HCT116 (cell line): Measurements from ENCODE around the gene VPS11. TPM values are rescaled to one million over a fixed set of nuclear protein-coding genes. Genes with fewer than 3 reads are reported as not detected.

Source experiments
- ATAC-seq: fragments of 200-7000 bp; cut with Tn5 transposase; 2 replicates; pipeline ENCODE4 v1.9.1; 2020; ENCODE audit warnings: mild to moderate bottlenecking, moderate library complexity
- BruUV-seq: library from RNA; stranded (reverse); fragments of 400-500 nt; replicated peaks from 2 replicates; lab custom pipeline; 2021; lab: Mats Ljungman, UMichigan
- CTCF ChIA-PET: fragments of 300-600 bp; sonication (Branson Sonifier 250); formaldehyde crosslinking; loops from one replicate; lab custom pipeline; 2021; ENCODE audit warnings: antibody characterized with exemption; lab: Charles Lee
- POLR2A ChIA-PET: fragments of 300-600, 350-600 bp; sonication (Branson Sonifier 250); formaldehyde crosslinking; loops from one replicate; lab custom pipeline; 2021; ENCODE audit warnings: antibody characterized with exemption; lab: Charles Lee
- RAD21 ChIA-PET, 2 experiments: fragments of 300-600 bp; sonication (Branson Sonifier 250); formaldehyde crosslinking; loops; one replicate each; lab custom pipeline; 2023; ENCODE audit warnings: low total read pairs in 2 of 2; ENCODE audit not compliant: uncharacterized antibody in 2 of 2, unreplicated experiment in 2 of 2, low non-redundant PET in 1 of 2; lab: Charles Lee
- DNase-seq: peaks from one replicate; pipeline ENCODE4 v3.0.0-alpha.2; 2010; ENCODE audit warnings: low read depth, low spot score
- H2AFZ ChIP-seq: fragments of 200-600 bp; shearing (Covaris generic), sonication (generic); 2 replicates; pipeline ENCODE4 v1.6.1; 2017; ENCODE audit warnings: low read depth, mixed run types, mixed read lengths, antibody characterized with exemption, low read length; ENCODE audit not compliant: poor library complexity, severe bottlenecking
- H3K27ac ChIP-seq: 2 replicates; pipeline ENCODE4 v1.5.1; 2012; ENCODE audit warnings: low read depth, low read length
- H3K27me3 ChIP-seq: fragments of 200-600 bp; sonication (generic); 2 replicates; pipeline ENCODE4 v1.6.1; 2016; ENCODE audit warnings: mixed run types, low read length, mixed read lengths; ENCODE audit not compliant: insufficient read depth
- H3K36me3 ChIP-seq, 2 experiments: fragments of 200-500 bp in 1 of 2; fragments of 200-600 bp in 1 of 2; sonication (Bioruptor generic) in 1 of 2; sonication (generic) in 1 of 2; 2 replicates each; pipeline versions ENCODE4 v1.5.1 to v1.6.1; 2014 to 2016; ENCODE audit warnings: low read length in 2 of 2, inconsistent platforms in 1 of 2, mixed read lengths in 1 of 2, mixed run types in 1 of 2; ENCODE audit not compliant: insufficient read depth in 2 of 2, control insufficient read depth in 1 of 2
- H3K4me1 ChIP-seq, 2 experiments: fragments of 200-600 bp in 1 of 2; sonication (generic) in 1 of 2; 2 replicates each; pipeline versions ENCODE4 v1.5.1 to v1.6.1; 2012 to 2017; ENCODE audit warnings: low read length in 2 of 2, inconsistent platforms in 1 of 2, mild to moderate bottlenecking in 1 of 2, mixed read lengths in 1 of 2, mixed run types in 1 of 2, moderate library complexity in 1 of 2; ENCODE audit not compliant: insufficient read depth in 2 of 2, control insufficient read depth in 1 of 2
- H3K4me2 ChIP-seq: fragments of 200-600 bp; sonication (generic); 2 replicates; pipeline ENCODE4 v1.6.1; 2017; ENCODE audit warnings: mixed run types, low read length, mixed read lengths
- H3K4me3 ChIP-seq, 2 experiments: fragments of 200-600 bp in 1 of 2; sonication (generic) in 1 of 2; replicated peaks in 1 of 2; 2 replicates each; pipeline ENCODE4 v1.5.1; 2011 to 2016; ENCODE audit warnings: low read length in 2 of 2, control low read depth in 1 of 2, low read depth in 1 of 2, mild to moderate bottlenecking in 1 of 2, mixed read lengths in 1 of 2, mixed run types in 1 of 2
- H3K79me2 ChIP-seq: fragments of 200-600 bp; sonication (generic); 2 replicates; pipeline ENCODE4 v1.6.1; 2017; ENCODE audit warnings: mild to moderate bottlenecking, mixed run types, low read length, moderate library complexity, mixed read lengths; ENCODE audit not compliant: insufficient read depth
- H3K9ac ChIP-seq: fragments of 200-600 bp; sonication (generic); 2 replicates; pipeline ENCODE4 v1.6.1; 2016; ENCODE audit warnings: low read length, mixed read lengths
- H3K9me2 ChIP-seq: fragments of 200-600 bp; sonication (generic), shearing (Covaris generic); 2 replicates; pipeline ENCODE4 v1.6.1; 2017; ENCODE audit warnings: mixed run types, mild to moderate bottlenecking, moderate library complexity; ENCODE audit not compliant: insufficient read depth
- H3K9me3 ChIP-seq, 2 experiments: fragments of 200-500 bp in 1 of 2; fragments of 200-600 bp in 1 of 2; sonication (Bioruptor generic) in 1 of 2; sonication (generic) in 1 of 2; 2 replicates each; pipeline ENCODE4 v1.6.1; 2014 to 2017; ENCODE audit warnings: low read length in 2 of 2, mixed read lengths in 2 of 2, inconsistent platforms in 1 of 2, low read depth in 1 of 2, mild to moderate bottlenecking in 1 of 2, mixed run types in 1 of 2, moderate library complexity in 1 of 2; ENCODE audit not compliant: control insufficient read depth in 1 of 2, insufficient read depth in 1 of 2
- H4K20me1 ChIP-seq: fragments of 200-600 bp; sonication (generic), shearing (Covaris generic); 2 replicates; pipeline ENCODE4 v1.6.1; 2017; ENCODE audit warnings: mixed run types, mild to moderate bottlenecking, moderate library complexity; ENCODE audit not compliant: insufficient read depth
- ATF3 ChIP-seq: IDR thresholded peaks from 2 replicates; pipeline ENCODE4 v1.6.1; 2012
- CEBPB ChIP-seq: IDR thresholded peaks from 2 replicates; pipeline ENCODE4 v1.6.1; 2012; ENCODE audit warnings: low read depth
- CTCF ChIP-seq, 3 experiments: fragments of 200-600 bp in 1 of 3; sonication (generic) in 1 of 3; IDR thresholded peaks in 2 of 3; conservative IDR thresholded peaks in 1 of 3; 2 replicates each; pipeline ENCODE4 v1.5.1; 2012 to 2017; ENCODE audit warnings: low read depth in 2 of 3, low read length in 2 of 3, antibody characterized with exemption in 1 of 3, borderline replicate concordance in 1 of 3, control low read depth in 1 of 3, mild to moderate bottlenecking in 1 of 3, mixed read lengths in 1 of 3, mixed run types in 1 of 3, moderate library complexity in 1 of 3; ENCODE audit not compliant: insufficient read depth in 1 of 3
- EGR1 ChIP-seq: IDR thresholded peaks from 2 replicates; pipeline ENCODE4 v1.6.1; 2012; ENCODE audit warnings: low read depth
- ELF1 ChIP-seq: IDR thresholded peaks from 2 replicates; pipeline ENCODE4 v1.6.1; 2012; ENCODE audit warnings: low read depth, borderline replicate concordance
- EZH2 ChIP-seq: fragments of 200-600 bp; sonication (generic); IDR thresholded peaks from 2 replicates; pipeline ENCODE4 v1.6.1; 2017; ENCODE audit warnings: antibody characterized with exemption, mixed run types
- FOSL1 ChIP-seq: IDR thresholded peaks from 2 replicates; pipeline ENCODE4 v1.6.1; 2012; ENCODE audit warnings: low read depth
- JUND ChIP-seq: IDR thresholded peaks from 2 replicates; pipeline ENCODE4 v1.6.1; 2012
- MAX ChIP-seq: IDR thresholded peaks from 2 replicates; pipeline ENCODE4 v1.6.1; 2012
- POLR2AphosphoS5 ChIP-seq: IDR thresholded peaks from 2 replicates; pipeline ENCODE4 v1.6.1; 2011; ENCODE audit warnings: mild to moderate bottlenecking, low read depth, low read length, moderate library complexity
- SIN3A ChIP-seq: IDR thresholded peaks from 2 replicates; pipeline ENCODE4 v1.6.1; 2012; ENCODE audit warnings: low read depth
- SP1 ChIP-seq: IDR thresholded peaks from 2 replicates; pipeline ENCODE4 v1.6.1; 2012; ENCODE audit warnings: low read depth
- SRF ChIP-seq: IDR thresholded peaks from 2 replicates; pipeline ENCODE4 v1.6.1; 2012; ENCODE audit warnings: low read depth
- TCF7L2 ChIP-seq: IDR thresholded peaks from 2 replicates; pipeline ENCODE4 v1.7.0; 2011; ENCODE audit warnings: borderline replicate concordance, inconsistent platforms; ENCODE audit not compliant: insufficient read depth, insufficient read length; ENCODE audit errors: extremely low read depth
- YY1 ChIP-seq: IDR thresholded peaks from 2 replicates; pipeline ENCODE4 v1.6.1; 2011; ENCODE audit warnings: low read length, low read depth, moderate library complexity, mild to moderate bottlenecking; ENCODE audit not compliant: insufficient replicate concordance; ENCODE audit errors: extremely low read depth
- intact Hi-C: fragments of 100-400 bp; cut with micrococcal nuclease; formaldehyde crosslinking; loops from 2 replicates; pipeline ENCODE4 v1.10.0; 2022
- total RNA-seq: library from RNA; stranded (reverse); gene quantifications from one replicate; pipeline ENCODE4 v1.2.1, GENCODE V29; 2021; ENCODE audit not compliant: unreplicated experiment

The VPS11 gene
- total RNA-seq, 1 experiment from 2014 or later, result 20.4 TPM

DNA sequence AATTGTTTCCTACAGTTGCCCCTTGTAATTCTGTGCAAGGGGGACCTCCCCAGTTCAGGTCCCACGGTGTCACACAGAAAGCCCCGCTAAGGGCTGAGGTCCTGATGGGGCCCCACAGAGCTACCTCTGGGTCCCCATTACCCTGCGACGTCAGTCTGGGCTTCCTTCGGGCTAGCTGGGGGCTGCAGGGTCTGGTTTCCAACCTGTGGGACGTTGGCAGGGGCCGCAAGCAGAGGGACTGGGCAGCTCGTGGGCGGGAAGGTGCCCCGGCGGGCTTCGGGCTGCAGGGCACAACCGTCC lies 37.6 kb upstream of the VPS11 start:
- Histone ChIP-seq H3K4me2 (peak overlapping the region; percentile 99), H3K9ac (peak overlapping the region; percentile 97), H3K36me3 (peaks cover 9 to 16% of the 10 kb centered on the region in 2 experiments; a peak in 1 of 4 replicates), H3K27ac (peak overlapping the region; percentile 89), H2AFZ (no peak overlapping the region), H3K9me3 (no peaks in the 10 kb centered on the region), H3K4me3 (peak overlapping the region; percentile 86 to 91), H3K27me3 (no peaks in the 10 kb centered on the region), H3K4me1 (peaks cover 5 to 38% of the 10 kb centered on the region in 2 experiments; a peak in 3 of 4 replicates), H3K79me2 (peaks cover 26% of the 10 kb centered on the region), H3K9me2 (no peaks in the 10 kb centered on the region), H4K20me1 (no peaks in the 10 kb centered on the region)
- no peak for ATAC-seq
- CTCF ChIA-PET, result no interaction called here
- POLR2A ChIA-PET, result no interaction called here
- no TSS peak for BruUV-seq
- TF ChIP-seq EGR1 (no peak), POLR2AphosphoS5 (no peak), JUND (no peak), CTCF (IDR thresholded peaks at IDR 0.05 in 2 of 3, conservative IDR thresholded peaks at IDR 0.05 in 1 of 3; ENCODE audit: borderline replicate concordance in 1 of 3, insufficient read depth in 1 of 3, low read depth in 2 of 3, low read length in 2 of 3) (no peak), ATF3 (no peak)
- intact Hi-C loops, result no loop called here
- DNase-seq, result no peak
- RAD21 ChIA-PET, result no interaction called here

GRCh38 chr11:119030329-119031047 lies 37.1 kb upstream of the VPS11 start, which contains the start of gene SLC37A4:
TSS of gene SLC37A4 (minus strand) at chr11:119030877.
- intact Hi-C loops, result no loop called here
- CTCF ChIA-PET, result no interaction called here
- TF ChIP-seq CEBPB (no peak), YY1 (peak; percentile 70), ELF1 (no peak), SP1 (peak; percentile 76), TCF7L2 (no peak), EGR1 (peak; percentile 96), SRF (no peak), MAX (peak; percentile 100), EZH2 (no peak), CTCF (IDR thresholded peaks at IDR 0.05 in 2 of 3, conservative IDR thresholded peaks at IDR 0.05 in 1 of 3; ENCODE audit: borderline replicate concordance in 1 of 3, insufficient read depth in 1 of 3, low read depth in 2 of 3, low read length in 2 of 3) (peak in 1 of 3 experiments; percentile 84; a peak in 4 of 6 replicates), FOSL1 (no peak), SIN3A (peak; percentile 52; the same call in 1 of the 2 replicates), JUND (no peak)

More at GRCh38 chr11:119030329-119031047, 37.1 kb upstream of the VPS11 start, which contains the start of gene SLC37A4:
- H3K4me1 ChIP-seq, result peaks cover 5 to 38% of the 10 kb centered on the region in 2 experiments; a peak in 3 of 4 replicates
- DNase-seq, result peak; percentile 97
- ChIA-PET POLR2A (interaction anchor here (0.7 kb wide), 1 partner anchor 55 kb away, joined by 3 read pairs; no protein-coding TSS in a partner anchor), RAD21 (no interaction called here)
- H3K79me2 ChIP-seq, result peaks cover 26% of the 10 kb centered on the region
- H3K9me2 ChIP-seq, result no peaks in the 10 kb centered on the region
- H3K27ac ChIP-seq, result peak within 1 kb of the TSS; percentile 89
- H3K4me2 ChIP-seq, result peak within 1 kb of the TSS; percentile 99
- H3K9me3 ChIP-seq, result no peaks in the 10 kb centered on the region
- H3K4me3 ChIP-seq, result peak within 1 kb of the TSS; percentile 86 to 91
- peak; percentile 91 for ATAC-seq
- H3K9ac ChIP-seq, result peak within 1 kb of the TSS; percentile 97
- peaks cover 6 to 13% of the 10 kb centered on the region in 2 experiments; a peak in 1 of 4 replicates for H3K36me3 ChIP-seq
- BruUV-seq, result no TSS peak
- no peaks in the 10 kb centered on the region for H4K20me1 ChIP-seq
- no peak within 1 kb of the TSS for H2AFZ ChIP-seq
- no peaks in the 10 kb centered on the region for H3K27me3 ChIP-seq
